Vagina (tissue), 2 donors: Measurements from ENCODE around the gene KIAA0513. TPM values are rescaled to one million over a fixed set of nuclear protein-coding genes. Genes with fewer than 3 reads are reported as not detected.
"Not testable (repeated sequence)": the region's sequence is repeated elsewhere in the genome, so short reads cannot be mapped to it uniquely, and the experiment has no call there.

Experiments used
- DNase-seq, 2 donors: peaks; one replicate each; pipeline ENCODE4 v3.0.0-alpha.2; 2017; ENCODE audit errors: extremely low spot score in 2 of 2
- H3K27ac ChIP-seq: fragments of 200-600 bp; sonication (generic); one replicate; pipeline ENCODE4 v1.5.1; 2019
- H3K27me3 ChIP-seq: fragments of 200-600 bp; sonication (generic); one replicate; pipeline ENCODE4 v1.5.1; 2019
- H3K36me3 ChIP-seq, 2 donors: fragments of 200-600 bp; sonication (generic); one replicate each; pipeline ENCODE4 v1.5.1; 2017 to 2019
- H3K4me1 ChIP-seq: fragments of 200-600 bp; sonication (generic); one replicate; pipeline ENCODE4 v1.5.1; 2019
- H3K4me3 ChIP-seq, 2 donors: fragments of 200-600 bp; sonication (generic); 1 replicate in 1 of 2; 2 replicates in 1 of 2; pipeline ENCODE4 v1.5.1; 2016 to 2019
- H3K9me3 ChIP-seq: fragments of 200-600 bp; sonication (generic); one replicate; pipeline ENCODE4 v1.5.1; 2019
- POLR2A ChIP-seq, 2 donors: fragments of 450-650 bp; IDR thresholded peaks; one replicate each; pipeline ENCODE4 v1.6.1; 2017; ENCODE audit warnings: antibody characterized with exemption in 2 of 2, mild to moderate bottlenecking in 2 of 2, moderate library complexity in 2 of 2
- POLR2AphosphoS5 ChIP-seq, 2 donors: sonication (generic); formaldehyde crosslinking; IDR thresholded peaks; one replicate each; pipeline ENCODE4 v1.9.0; 2017; ENCODE audit warnings: antibody characterized with exemption in 2 of 2, mild to moderate bottlenecking in 2 of 2, low read depth in 1 of 2; ENCODE audit not compliant: insufficient read depth in 1 of 2
- intact Hi-C: fragments of 100-400 bp; cut with DNase I; formaldehyde crosslinking; loops from one replicate; pipeline ENCODE4 v1.15.1; 2023
- total RNA-seq: library from RNA; depleted of rRNA; stranded (reverse); fragments of >200 nt; gene quantifications from one replicate; pipeline ENCODE4 v1.2.3, GENCODE V29; 2016
- TF ChIP-seq, protein P1 (sequence below), 3 experiments: fragments of 450-650 bp in 2 of 3; fragments of 200-600 bp in 1 of 3; sonication (generic) in 1 of 3; IDR thresholded peaks; one replicate each; pipeline ENCODE4 v1.5.1; 2017 to 2019; ENCODE audit warnings: antibody characterized with exemption in 3 of 3, mild to moderate bottlenecking in 2 of 3, moderate library complexity in 2 of 3

KIAA0513 gene
- total RNA-seq, 1 donor from 2014 or later = 26.8 TPM

DNA sequence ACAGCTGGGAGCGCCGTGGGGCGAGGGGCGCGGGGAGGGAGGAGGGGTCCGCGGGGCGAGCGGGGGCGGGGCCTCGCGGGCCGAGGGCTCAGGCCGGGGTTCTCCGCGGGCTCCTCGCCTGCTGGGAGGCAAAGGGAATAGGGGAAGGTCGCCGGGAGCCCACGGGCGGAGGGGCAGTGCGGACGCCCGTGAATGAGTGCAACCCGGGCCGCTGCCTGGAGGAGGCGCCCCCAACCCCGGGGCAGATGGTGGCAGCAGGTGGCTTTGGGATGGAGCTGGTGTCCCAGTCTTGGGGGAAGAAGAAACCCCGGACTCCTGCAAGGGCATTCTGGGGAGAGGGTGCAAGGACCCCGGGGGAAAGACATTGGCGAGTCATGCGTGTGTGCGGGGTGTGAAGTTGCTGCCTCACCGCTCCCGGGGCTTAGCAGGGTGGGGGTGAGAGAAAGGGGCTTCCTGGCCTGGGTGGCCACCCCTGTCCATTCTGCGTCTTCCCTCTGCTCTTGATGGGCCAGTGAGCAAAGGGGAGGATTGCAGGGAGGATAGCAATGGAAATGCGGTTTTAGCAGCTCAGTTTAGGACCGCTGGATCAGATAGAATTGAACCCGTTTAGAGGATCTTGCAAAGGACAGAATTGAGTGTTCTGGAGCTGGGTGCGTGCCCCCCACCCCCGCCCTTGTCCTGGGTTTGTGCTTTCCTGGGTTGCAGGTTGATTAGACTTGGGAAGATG is 526 bp downstream of the KIAA0513 start:
- no peaks in the 10 kb centered on the region for H3K36me3 ChIP-seq
- TF ChIP-seq POLR2A (IDR thresholded peaks at IDR 0.05) (no peak), POLR2AphosphoS5 (IDR thresholded peaks at IDR 0.05; ENCODE audit: insufficient read depth in 1 of 2, low read depth in 1 of 2) (no peak)
- TF ChIP-seq, protein P1, sequence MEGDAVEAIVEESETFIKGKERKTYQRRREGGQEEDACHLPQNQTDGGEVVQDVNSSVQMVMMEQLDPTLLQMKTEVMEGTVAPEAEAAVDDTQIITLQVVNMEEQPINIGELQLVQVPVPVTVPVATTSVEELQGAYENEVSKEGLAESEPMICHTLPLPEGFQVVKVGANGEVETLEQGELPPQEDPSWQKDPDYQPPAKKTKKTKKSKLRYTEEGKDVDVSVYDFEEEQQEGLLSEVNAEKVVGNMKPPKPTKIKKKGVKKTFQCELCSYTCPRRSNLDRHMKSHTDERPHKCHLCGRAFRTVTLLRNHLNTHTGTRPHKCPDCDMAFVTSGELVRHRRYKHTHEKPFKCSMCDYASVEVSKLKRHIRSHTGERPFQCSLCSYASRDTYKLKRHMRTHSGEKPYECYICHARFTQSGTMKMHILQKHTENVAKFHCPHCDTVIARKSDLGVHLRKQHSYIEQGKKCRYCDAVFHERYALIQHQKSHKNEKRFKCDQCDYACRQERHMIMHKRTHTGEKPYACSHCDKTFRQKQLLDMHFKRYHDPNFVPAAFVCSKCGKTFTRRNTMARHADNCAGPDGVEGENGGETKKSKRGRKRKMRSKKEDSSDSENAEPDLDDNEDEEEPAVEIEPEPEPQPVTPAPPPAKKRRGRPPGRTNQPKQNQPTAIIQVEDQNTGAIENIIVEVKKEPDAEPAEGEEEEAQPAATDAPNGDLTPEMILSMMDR (IDR thresholded peaks at IDR 0.05) = no peak
- H3K9me3 ChIP-seq = no peaks in the 10 kb centered on the region
- no peak for DNase-seq
- intact Hi-C loops = loop anchor here (10.0 kb wide), 1 partner anchor 1513 kb away; no protein-coding TSS in a partner anchor
- no peaks in the 10 kb centered on the region for H3K27me3 ChIP-seq
- peak overlapping the region; percentile 62 to 76 for H3K4me3 ChIP-seq
- peak overlapping the region; percentile 90 for H3K27ac ChIP-seq
- peaks cover 34% of the 10 kb centered on the region for H3K4me1 ChIP-seq

DNA sequence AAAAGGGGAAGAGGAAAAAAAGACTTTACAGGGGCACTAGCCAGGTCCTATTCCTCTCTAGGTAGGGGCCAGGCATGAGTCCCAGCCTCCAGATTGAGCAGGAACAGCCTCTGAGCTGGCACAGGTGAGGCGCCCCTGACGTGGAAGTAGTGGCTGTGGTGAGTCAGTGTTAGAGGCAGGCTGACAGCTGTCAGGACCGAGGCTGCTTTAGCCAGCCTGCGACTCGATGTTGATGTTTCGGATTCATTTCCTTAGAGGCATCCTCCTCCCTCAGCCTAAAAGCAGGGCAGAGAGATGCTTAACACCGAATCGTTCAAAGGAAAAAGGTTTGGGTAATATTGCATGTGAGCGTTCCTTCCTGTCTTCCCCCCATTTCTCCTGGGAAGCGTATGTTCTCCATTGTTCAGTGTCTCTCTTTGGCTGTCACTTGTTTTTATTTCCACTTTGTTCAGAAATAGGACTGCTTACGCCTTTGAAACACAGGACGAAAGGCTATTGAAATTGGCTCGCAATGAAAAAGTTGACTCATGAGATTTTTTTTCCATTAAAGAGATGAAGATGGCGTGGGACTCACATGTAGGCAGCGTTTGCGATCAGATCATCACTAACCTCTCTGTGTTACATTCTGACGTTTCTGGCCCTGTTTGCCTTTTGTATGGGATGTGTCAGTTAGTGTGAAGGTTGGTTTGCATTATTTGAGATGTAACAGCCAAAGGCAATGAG is 1.3 kb downstream of the KIAA0513 start:
- H3K4me1 ChIP-seq = peaks cover 34% of the 10 kb centered on the region
- no peak for DNase-seq
- H3K9me3 ChIP-seq = no peaks in the 10 kb centered on the region
- H3K27me3 ChIP-seq = no peaks in the 10 kb centered on the region
- H3K27ac ChIP-seq = peak overlapping the region; percentile 90
- peak overlapping the region; percentile 62 to 76 for H3K4me3 ChIP-seq
- TF ChIP-seq POLR2A (IDR thresholded peaks at IDR 0.05) (no peak), POLR2AphosphoS5 (IDR thresholded peaks at IDR 0.05; ENCODE audit: insufficient read depth in 1 of 2, low read depth in 1 of 2) (peak; percentile 55 to 77)
- intact Hi-C loops = loop anchor here (10.0 kb wide), 1 partner anchor 1514 kb away; no protein-coding TSS in a partner anchor
- no peaks in the 10 kb centered on the region for H3K36me3 ChIP-seq

DNA sequence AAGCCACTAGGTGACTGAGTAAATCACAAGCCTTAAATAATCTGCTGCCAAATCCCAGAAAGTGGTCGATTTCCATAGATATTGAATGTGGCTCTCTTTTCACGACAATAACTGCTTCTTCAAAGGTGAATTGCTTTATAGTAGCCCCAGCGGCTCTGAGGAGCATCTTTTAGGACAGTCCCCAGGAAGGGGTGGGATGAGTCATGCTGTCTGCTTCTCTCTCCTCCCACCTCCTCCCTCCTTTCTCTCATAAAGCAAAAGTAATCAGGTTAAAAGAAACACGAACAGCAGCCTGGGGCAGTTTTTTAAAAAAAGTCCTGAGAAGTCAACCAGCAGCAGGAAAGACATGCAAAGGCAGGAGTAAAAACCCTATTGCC is 1.8 kb downstream of the KIAA0513 start:
- Histone ChIP-seq H3K4me3 (peak overlapping the region; percentile 62 to 76), H3K36me3 (no peaks in the 10 kb centered on the region), H3K27ac (peak overlapping the region; percentile 90), H3K9me3 (no peaks in the 10 kb centered on the region), H3K4me1 (peaks cover 34% of the 10 kb centered on the region), H3K27me3 (no peaks in the 10 kb centered on the region)
- intact Hi-C loops = loop anchor here (10.0 kb wide), 1 partner anchor 1515 kb away; no protein-coding TSS in a partner anchor
- TF ChIP-seq POLR2AphosphoS5 (IDR thresholded peaks at IDR 0.05; ENCODE audit: insufficient read depth in 1 of 2, low read depth in 1 of 2) (no peak), POLR2A (IDR thresholded peaks at IDR 0.05) (no peak)
- TF ChIP-seq, protein P1 (IDR thresholded peaks at IDR 0.05) = no peak
- no peak for DNase-seq

GRCh38 chr16:85029981-85030401 is 2.4 kb downstream of the KIAA0513 start:
- Histone ChIP-seq H3K4me1 (peaks cover 34% of the 10 kb centered on the region), H3K4me3 (peak overlapping the region; percentile 62 to 76), H3K36me3 (no peaks in the 10 kb centered on the region), H3K9me3 (no peaks in the 10 kb centered on the region), H3K27ac (peak overlapping the region; percentile 90), H3K27me3 (no peaks in the 10 kb centered on the region)
- TF ChIP-seq, protein P1 (IDR thresholded peaks at IDR 0.05) = no peak
- TF ChIP-seq POLR2AphosphoS5 (IDR thresholded peaks at IDR 0.05; ENCODE audit: insufficient read depth in 1 of 2, low read depth in 1 of 2) = peak; percentile 23 to 30
- peak in 1 of 2 donors; percentile 10 for TF ChIP-seq POLR2A (IDR thresholded peaks at IDR 0.05)
- intact Hi-C loops = loop anchor here (10.0 kb wide), 1 partner anchor 1515 kb away; no protein-coding TSS in a partner anchor
- peak in 1 of 2 donors; percentile 93 for DNase-seq

GRCh38 chr16:85031451-85031850 is 3.9 kb downstream of the KIAA0513 start:
- H3K9me3 ChIP-seq = no peaks in the 10 kb centered on the region
- peak overlapping the region; percentile 90 for H3K27ac ChIP-seq
- H3K27me3 ChIP-seq = no peaks in the 10 kb centered on the region
- H3K4me3 ChIP-seq = no peak overlapping the region
- peaks cover 39% of the 10 kb centered on the region for H3K4me1 ChIP-seq
- no peaks in the 10 kb centered on the region for H3K36me3 ChIP-seq
- DNase-seq = no peak
- no peak for TF ChIP-seq POLR2AphosphoS5 (IDR thresholded peaks at IDR 0.05; ENCODE audit: insufficient read depth in 1 of 2, low read depth in 1 of 2)
- TF ChIP-seq POLR2A (IDR thresholded peaks at IDR 0.05) = no peak
- TF ChIP-seq, protein P1 (IDR thresholded peaks at IDR 0.05) = no peak
- intact Hi-C loops = no loop called here

DNA sequence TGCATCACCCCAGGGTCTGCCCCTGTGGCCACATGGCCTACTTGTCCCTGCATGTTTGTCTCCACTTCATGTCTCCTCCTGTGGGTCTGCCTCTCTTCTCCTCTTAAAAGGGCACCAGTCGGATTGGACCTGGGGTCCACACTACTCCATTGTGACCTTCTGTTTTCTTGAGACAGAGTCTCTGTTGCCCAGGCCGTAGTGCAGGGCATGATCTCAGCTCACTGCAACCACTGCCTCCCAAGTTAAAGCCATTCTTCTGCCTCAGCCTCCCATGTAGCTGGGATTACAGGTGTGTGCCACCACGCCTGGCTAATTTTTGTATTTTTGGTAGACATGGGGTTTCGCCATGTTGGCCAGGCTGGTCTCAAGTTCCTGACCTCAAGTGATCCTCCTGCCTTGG is 4.6 kb downstream of the KIAA0513 start:
- intact Hi-C loops, H3K9me3 ChIP-seq, H3K36me3 ChIP-seq, DNase-seq, H3K27me3 ChIP-seq, H3K27ac ChIP-seq, H3K4me3 ChIP-seq: not testable (repeated sequence)
- H3K4me1 ChIP-seq = peaks cover 46% of the 10 kb centered on the region
